C4-2B (cell line): ENCODE measurements around the gene IRF8.

Source experiments
- CTCF ChIP-seq: fragments of 450-650 bp; conservative IDR thresholded peaks from 2 replicates; pipeline ENCODE4 v1.5.1; 2017; ENCODE audit warnings: mild to moderate bottlenecking
- ZFX ChIP-seq: fragments of 450-650 bp; IDR thresholded peaks from 2 replicates; pipeline ENCODE4 v1.6.1; 2017

- TF ChIP-seq CTCF = no peak
- no peak for TF ChIP-seq ZFX
Measured at GRCh38 chr16:85970738-85971137, 71.8 kb downstream of the IRF8 start.
